SK-N-SH (cell line): ENCODE results near the gene PRKN. TPM values are rescaled to one million over a fixed set of nuclear protein-coding genes. Genes with fewer than 3 reads are reported as not detected.

Experiments used
- CTCF ChIA-PET: fragments of 300-600, 350-600 bp; formaldehyde crosslinking; extraction: SDS; loops from one replicate; lab custom pipeline; 2021; lab: Yijun Ruan, JAX
- POLR2A ChIA-PET: fragments of 350-600 bp; sonication (Branson Sonifier 250); formaldehyde crosslinking; extraction: SDS; loops from one replicate; lab custom pipeline; 2020; ENCODE audit warnings: antibody characterized with exemption, inconsistent platforms; lab: Yijun Ruan, JAX
- DNase-seq: peaks from one replicate; pipeline ENCODE4 v3.0.0; 2012
- H2AFZ ChIP-seq: fragments of 200-600 bp; sonication (generic); 2 replicates; pipeline ENCODE4 v1.8.1; 2016; ENCODE audit warnings: antibody characterized with exemption, mild to moderate bottlenecking, low read depth
- H3F3A ChIP-seq: fragments of 200-600 bp; sonication (generic); replicated peaks from 2 replicates; pipeline ENCODE3; 2016; ENCODE audit warnings: antibody characterized with exemption, mild to moderate bottlenecking; ENCODE audit not compliant: insufficient read depth
- H3K27ac ChIP-seq, 2 experiments: fragments of 200-500 bp in 1 of 2; fragments of 200-600 bp in 1 of 2; sonication (Bioruptor generic) in 1 of 2; sonication (generic), shearing (Covaris generic) in 1 of 2; 2 replicates each; pipeline versions ENCODE4 v1.5.1 to v1.6.1; 2014 to 2016; ENCODE audit warnings: low read depth in 2 of 2, inconsistent platforms in 1 of 2, low read length in 1 of 2, mild to moderate bottlenecking in 1 of 2, mixed read lengths in 1 of 2
- H3K27me3 ChIP-seq: fragments of 200-600 bp; sonication (generic), shearing (Covaris generic); 2 replicates; pipeline ENCODE4 v1.6.1; 2016; ENCODE audit warnings: mixed run types; ENCODE audit not compliant: insufficient read depth
- H3K36me3 ChIP-seq, 2 experiments: fragments of 200-500 bp in 1 of 2; fragments of 200-600 bp in 1 of 2; sonication (Bioruptor generic) in 1 of 2; sonication (generic) in 1 of 2; replicated peaks in 1 of 2; 2 replicates each; pipeline versions ENCODE3 to v1.5.1; 2014 to 2016; ENCODE audit warnings: low read length in 1 of 2, mild to moderate bottlenecking in 1 of 2; ENCODE audit not compliant: insufficient read depth in 2 of 2, control insufficient read depth in 1 of 2
- H3K4me1 ChIP-seq, 2 experiments: fragments of 200-500 bp in 1 of 2; fragments of 200-600 bp in 1 of 2; sonication (Bioruptor generic) in 1 of 2; sonication (generic), shearing (Covaris generic) in 1 of 2; 2 replicates each; pipeline versions ENCODE4 v1.5.1 to v1.6.1; 2014 to 2016; ENCODE audit warnings: low read depth in 1 of 2, low read length in 1 of 2, mixed run types in 1 of 2; ENCODE audit not compliant: insufficient read depth in 2 of 2, control insufficient read depth in 1 of 2
- H3K4me2 ChIP-seq: fragments of 200-600 bp; sonication (generic), shearing (Covaris generic); 2 replicates; pipeline ENCODE4 v1.6.1; 2017; ENCODE audit warnings: mixed run types
- H3K4me3 ChIP-seq, 2 experiments: fragments of 200-500 bp in 1 of 2; fragments of 200-600 bp in 1 of 2; sonication (Bioruptor generic) in 1 of 2; sonication (generic), shearing (Covaris generic) in 1 of 2; 2 replicates each; pipeline versions ENCODE4 v1.5.1 to v1.8.1; 2014 to 2016; ENCODE audit warnings: low read depth in 2 of 2, inconsistent platforms in 1 of 2, low read length in 1 of 2, mild to moderate bottlenecking in 1 of 2, mixed read lengths in 1 of 2, moderate library complexity in 1 of 2
- H3K79me2 ChIP-seq: fragments of 200-600 bp; sonication (generic); 2 replicates; pipeline ENCODE4 v1.8.1; 2017; ENCODE audit warnings: mild to moderate bottlenecking; ENCODE audit not compliant: insufficient read depth
- H3K9ac ChIP-seq: fragments of 200-600 bp; sonication (generic); 2 replicates; pipeline ENCODE4 v1.6.1; 2017; ENCODE audit warnings: mixed run types
- H3K9me2 ChIP-seq: fragments of 200-600 bp; sonication (generic); 2 replicates; pipeline ENCODE4 v1.6.1; 2017; ENCODE audit warnings: mixed run types
- H3K9me3 ChIP-seq: fragments of 200-600 bp; sonication (generic); 2 replicates; pipeline ENCODE4 v1.6.1; 2017; ENCODE audit warnings: mixed run types, mild to moderate bottlenecking, moderate library complexity
- H4K20me1 ChIP-seq: fragments of 200-600 bp; sonication (generic); 2 replicates; pipeline ENCODE4 v1.6.1; 2017; ENCODE audit warnings: mild to moderate bottlenecking, mixed run types; ENCODE audit not compliant: insufficient read depth
- CHD2 ChIP-seq: fragments of 150-350 bp; IDR thresholded peaks from 2 replicates; pipeline ENCODE4 v1.6.1; 2018; ENCODE audit warnings: low read length; ENCODE audit not compliant: partially characterized antibody
- EP300 ChIP-seq, 2 experiments: IDR thresholded peaks; 2 replicates each; pipeline versions ENCODE4 v1.4.0 to v1.6.1; 2012; ENCODE audit warnings: borderline replicate concordance in 1 of 2, low read depth in 1 of 2, low read length in 1 of 2
- EZH2phosphoT487 ChIP-seq: fragments of 200-600 bp; sonication (generic); IDR thresholded peaks from 2 replicates; pipeline ENCODE4 v1.6.1; 2017; ENCODE audit warnings: low read depth, mixed run types, mild to moderate bottlenecking, antibody characterized with exemption, moderate library complexity, borderline replicate concordance
- FOSL2 ChIP-seq: IDR thresholded peaks from 2 replicates; pipeline ENCODE4 v1.4.0; 2012; ENCODE audit warnings: low read depth, mild to moderate bottlenecking, moderate library complexity, borderline replicate concordance
- GABPA ChIP-seq: IDR thresholded peaks from 2 replicates; pipeline ENCODE4 v1.4.0; 2012; ENCODE audit warnings: low read depth, mild to moderate bottlenecking
- MAX ChIP-seq: IDR thresholded peaks from 2 replicates; pipeline ENCODE4 v1.4.0; 2012; ENCODE audit warnings: low read depth
- MEF2A ChIP-seq: IDR thresholded peaks from 2 replicates; pipeline ENCODE4 v1.4.0; 2012; ENCODE audit warnings: low read depth, borderline replicate concordance
- MXI1 ChIP-seq: IDR thresholded peaks from 2 replicates; pipeline ENCODE4 v1.6.1; 2012; ENCODE audit warnings: mild to moderate bottlenecking, low read depth, low read length, improper control_type of control experiment
- NFIC ChIP-seq: IDR thresholded peaks from 2 replicates; pipeline ENCODE4 v1.4.0; 2012; ENCODE audit warnings: borderline replicate concordance
- PBX3 ChIP-seq: IDR thresholded peaks from 2 replicates; pipeline ENCODE4; 2012
- RAD21 ChIP-seq: IDR thresholded peaks from 2 replicates; pipeline ENCODE4 v1.6.1; 2012; ENCODE audit warnings: mild to moderate bottlenecking, low read length
- RCOR1 ChIP-seq: fragments of 150-350 bp; IDR thresholded peaks from 2 replicates; pipeline ENCODE4 v1.6.1; 2017; ENCODE audit warnings: antibody characterized with exemption, low read length
- SIN3A ChIP-seq: IDR thresholded peaks from 2 replicates; pipeline ENCODE4 v1.6.1; 2012; ENCODE audit warnings: low read depth, mild to moderate bottlenecking, low read length, moderate library complexity, borderline replicate concordance
- SMC3 ChIP-seq: IDR thresholded peaks from 2 replicates; pipeline ENCODE4 v1.6.1; 2012; ENCODE audit warnings: low read depth, low read length, improper control_type of control experiment
- WGBS: methylation state at CpG from one replicate; pipeline ENCODE4 v1.1.6; 2017; ENCODE audit warnings: low lambda C conversion rate; 5-methylcytosine and 5-hydroxymethylcytosine counted together
- polyA plus RNA-seq, 3 experiments: library from polyadenylated mRNA; depleted of rRNA; stranded (reverse); fragments of >200 nt; gene quantifications; 2 replicates each; pipeline ENCODE4 v1.2.3, GENCODE V29; 2012
- TF ChIP-seq, protein P1 (sequence below): fragments of 200-600 bp; sonication (generic); IDR thresholded peaks from 2 replicates; pipeline ENCODE4 v1.6.1; 2017; ENCODE audit warnings: antibody characterized with exemption, mild to moderate bottlenecking, moderate library complexity
- TF ChIP-seq, protein P2 (sequence below): IDR thresholded peaks from 2 replicates; pipeline ENCODE4 v1.4.0; 2012; ENCODE audit warnings: low read depth, borderline replicate concordance

Gene PRKN
- polyA plus RNA-seq, 1 of the 3 experiments (the other 2 are of a cell fraction), result 0.76 TPM

DNA sequence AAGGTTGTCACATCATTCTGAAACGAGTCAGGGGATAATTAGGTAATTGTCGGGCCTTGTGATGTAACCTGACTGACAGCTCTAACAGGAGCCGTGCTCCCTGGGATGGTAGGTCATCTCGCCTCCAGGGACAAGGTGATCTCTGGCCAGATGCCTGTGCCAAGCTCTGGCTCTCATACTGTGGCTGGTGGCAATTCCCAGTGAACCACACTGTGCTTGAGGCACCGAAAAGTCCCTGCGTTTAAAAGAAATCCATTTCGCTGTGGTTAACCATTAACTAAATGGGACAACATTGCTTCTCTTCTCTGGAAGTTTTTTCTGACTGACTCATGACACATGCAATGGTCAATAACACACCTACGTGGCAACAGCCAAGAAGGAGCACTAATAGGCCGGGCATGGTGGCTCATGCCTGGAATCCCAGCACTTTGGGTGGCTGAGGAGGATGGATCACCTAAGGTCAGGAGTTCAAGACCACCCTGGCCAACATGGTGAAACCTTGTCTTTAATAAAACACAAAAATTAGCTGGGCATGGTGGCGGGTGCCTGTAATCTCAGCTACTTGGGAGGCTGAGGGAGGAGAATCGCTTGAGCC lies 669.2 kb downstream of the PRKN start:
- H3K4me2 ChIP-seq, result no peak overlapping the region
- 33% methylated on average over 11 of the region's 11 CpGs for WGBS
- no peaks in the 10 kb centered on the region for H3K27me3 ChIP-seq
- no peaks in the 10 kb centered on the region for H3K36me3 ChIP-seq
- no peaks in the 10 kb centered on the region for H4K20me1 ChIP-seq
- H3K9me2 ChIP-seq, result no peaks in the 10 kb centered on the region
- no peak for DNase-seq
- no peaks in the 10 kb centered on the region for H3K9me3 ChIP-seq
- H2AFZ ChIP-seq, result no peak overlapping the region
- no peak overlapping the region for H3K9ac ChIP-seq
- no peak for TF ChIP-seq SMC3
- H3K79me2 ChIP-seq, result no peaks in the 10 kb centered on the region
- ChIA-PET CTCF (no interaction called here), POLR2A (no interaction called here)
- H3K4me1 ChIP-seq, result peaks cover 0 to 3% of the 10 kb centered on the region in 2 experiments; a peak in 1 of 4 replicates
- H3K27ac ChIP-seq, result no peak overlapping the region
- H3K4me3 ChIP-seq, result no peak overlapping the region
- no peaks in the 10 kb centered on the region for H3F3A ChIP-seq

- H3K4me3 ChIP-seq, result no peak overlapping the region
- 48% methylated on average over 6 of the region's 8 CpGs for WGBS
- no peak overlapping the region for H3K4me2 ChIP-seq
- CTCF ChIA-PET, result interaction anchor here (1.0 kb wide), 1 partner anchor 37 kb away, joined by 3 read pairs; no protein-coding TSS in a partner anchor
- no peaks in the 10 kb centered on the region for H3K9me2 ChIP-seq
- no peaks in the 10 kb centered on the region for H3F3A ChIP-seq
- H3K36me3 ChIP-seq, result no peaks in the 10 kb centered on the region
- no peaks in the 10 kb centered on the region for H4K20me1 ChIP-seq
- H3K9me3 ChIP-seq, result no peaks in the 10 kb centered on the region
- H3K27ac ChIP-seq, result no peak overlapping the region
- H3K9ac ChIP-seq, result no peak overlapping the region
- H3K4me1 ChIP-seq, result peaks cover 0 to 3% of the 10 kb centered on the region in 2 experiments; a peak in 1 of 4 replicates
- POLR2A ChIA-PET, result no interaction called here
- DNase-seq, result no peak
- no peak overlapping the region for H2AFZ ChIP-seq
- TF ChIP-seq RAD21 (no peak), NFIC (no peak)
- TF ChIP-seq, all 33 proteins: peak for 0
- H3K27me3 ChIP-seq, result no peaks in the 10 kb centered on the region
- H3K79me2 ChIP-seq, result no peaks in the 10 kb centered on the region
These were observed 670.8 kb downstream of the PRKN start for GRCh38 chr6:162056745-162057144.

DNA sequence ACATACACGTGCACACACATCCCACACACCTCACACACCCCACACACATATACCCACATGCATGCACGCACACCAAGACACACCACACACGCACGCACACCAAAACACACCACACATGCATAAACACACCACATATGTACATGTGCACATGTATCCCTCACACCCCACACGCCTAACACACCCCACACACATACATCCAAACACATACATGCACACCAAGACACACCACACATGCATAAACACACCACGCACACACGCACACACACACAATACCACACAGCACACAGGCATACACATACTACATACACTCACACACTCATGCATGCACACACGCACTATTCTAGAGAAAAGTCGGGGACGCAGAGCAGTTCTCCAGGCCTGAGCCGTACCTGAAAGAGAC lies 671.5 kb downstream of the PRKN start:
- no peak overlapping the region for H2AFZ ChIP-seq
- H3K4me1 ChIP-seq, result peaks cover 0 to 3% of the 10 kb centered on the region in 2 experiments; a peak in 1 of 4 replicates
- H3K4me3 ChIP-seq, result no peak overlapping the region
- H3K4me2 ChIP-seq, result no peak overlapping the region
- H3K36me3 ChIP-seq, result no peaks in the 10 kb centered on the region
- H3F3A ChIP-seq, result no peaks in the 10 kb centered on the region
- no peaks in the 10 kb centered on the region for H3K27me3 ChIP-seq
- ChIA-PET CTCF (no interaction called here), POLR2A (no interaction called here)
- no peak for DNase-seq
- no peak overlapping the region for H3K9ac ChIP-seq
- H4K20me1 ChIP-seq, result no peaks in the 10 kb centered on the region
- H3K27ac ChIP-seq, result no peak overlapping the region
- 74% methylated on average over 11 of the region's 11 CpGs for WGBS
- H3K79me2 ChIP-seq, result no peaks in the 10 kb centered on the region
- H3K9me3 ChIP-seq, result no peaks in the 10 kb centered on the region
- no peaks in the 10 kb centered on the region for H3K9me2 ChIP-seq
- TF ChIP-seq SIN3A (no peak), FOSL2 (no peak), RCOR1 (no peak), GABPA (no peak), MEF2A (no peak), CHD2 (no peak), SMC3 (no peak), PBX3 (no peak), MAX (no peak), EP300 (IDR thresholded peaks at IDR 0.05; ENCODE audit: borderline replicate concordance in 1 of 2, low read depth in 1 of 2, low read length in 1 of 2) (no peak), EZH2phosphoT487 (no peak), MXI1 (no peak)
- TF ChIP-seq, protein P1, sequence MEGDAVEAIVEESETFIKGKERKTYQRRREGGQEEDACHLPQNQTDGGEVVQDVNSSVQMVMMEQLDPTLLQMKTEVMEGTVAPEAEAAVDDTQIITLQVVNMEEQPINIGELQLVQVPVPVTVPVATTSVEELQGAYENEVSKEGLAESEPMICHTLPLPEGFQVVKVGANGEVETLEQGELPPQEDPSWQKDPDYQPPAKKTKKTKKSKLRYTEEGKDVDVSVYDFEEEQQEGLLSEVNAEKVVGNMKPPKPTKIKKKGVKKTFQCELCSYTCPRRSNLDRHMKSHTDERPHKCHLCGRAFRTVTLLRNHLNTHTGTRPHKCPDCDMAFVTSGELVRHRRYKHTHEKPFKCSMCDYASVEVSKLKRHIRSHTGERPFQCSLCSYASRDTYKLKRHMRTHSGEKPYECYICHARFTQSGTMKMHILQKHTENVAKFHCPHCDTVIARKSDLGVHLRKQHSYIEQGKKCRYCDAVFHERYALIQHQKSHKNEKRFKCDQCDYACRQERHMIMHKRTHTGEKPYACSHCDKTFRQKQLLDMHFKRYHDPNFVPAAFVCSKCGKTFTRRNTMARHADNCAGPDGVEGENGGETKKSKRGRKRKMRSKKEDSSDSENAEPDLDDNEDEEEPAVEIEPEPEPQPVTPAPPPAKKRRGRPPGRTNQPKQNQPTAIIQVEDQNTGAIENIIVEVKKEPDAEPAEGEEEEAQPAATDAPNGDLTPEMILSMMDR, result no peak
- TF ChIP-seq, protein P2, sequence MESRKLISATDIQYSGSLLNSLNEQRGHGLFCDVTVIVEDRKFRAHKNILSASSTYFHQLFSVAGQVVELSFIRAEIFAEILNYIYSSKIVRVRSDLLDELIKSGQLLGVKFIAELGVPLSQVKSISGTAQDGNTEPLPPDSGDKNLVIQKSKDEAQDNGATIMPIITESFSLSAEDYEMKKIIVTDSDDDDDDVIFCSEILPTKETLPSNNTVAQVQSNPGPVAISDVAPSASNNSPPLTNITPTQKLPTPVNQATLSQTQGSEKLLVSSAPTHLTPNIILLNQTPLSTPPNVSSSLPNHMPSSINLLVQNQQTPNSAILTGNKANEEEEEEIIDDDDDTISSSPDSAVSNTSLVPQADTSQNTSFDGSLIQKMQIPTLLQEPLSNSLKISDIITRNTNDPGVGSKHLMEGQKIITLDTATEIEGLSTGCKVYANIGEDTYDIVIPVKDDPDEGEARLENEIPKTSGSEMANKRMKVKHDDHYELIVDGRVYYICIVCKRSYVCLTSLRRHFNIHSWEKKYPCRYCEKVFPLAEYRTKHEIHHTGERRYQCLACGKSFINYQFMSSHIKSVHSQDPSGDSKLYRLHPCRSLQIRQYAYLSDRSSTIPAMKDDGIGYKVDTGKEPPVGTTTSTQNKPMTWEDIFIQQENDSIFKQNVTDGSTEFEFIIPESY, result no peak
